Fibroblast of lung (primary cell): ENCODE results near the gene ADORA1. TPM values are rescaled to one million over a fixed set of nuclear protein-coding genes. Genes with fewer than 3 reads are reported as not detected.

Source experiments
- DNase-seq, 2 donors: peaks; one replicate each; pipeline versions ENCODE4 v3.0.0 to v3.0.0-alpha.2; 2010; ENCODE audit warnings: low read depth in 2 of 2
- H2AFZ ChIP-seq: 2 replicates; pipeline ENCODE4 v1.5.1; 2012; ENCODE audit warnings: low read length, control low read depth, inconsistent platforms
- H3K27ac ChIP-seq: 2 replicates; pipeline ENCODE4 v1.5.1; 2011; ENCODE audit warnings: low read length, control low read depth; ENCODE audit not compliant: insufficient read depth
- H3K27me3 ChIP-seq: 2 replicates; pipeline ENCODE4 v1.5.1; 2011; ENCODE audit warnings: mild to moderate bottlenecking, low read length; ENCODE audit not compliant: control insufficient read depth, insufficient read depth
- H3K36me3 ChIP-seq: 2 replicates; pipeline ENCODE4 v1.5.1; 2011; ENCODE audit warnings: low read length; ENCODE audit not compliant: control insufficient read depth, insufficient read depth
- H3K4me1 ChIP-seq: 2 replicates; pipeline ENCODE4 v1.5.1; 2011; ENCODE audit warnings: low read length; ENCODE audit not compliant: control insufficient read depth, insufficient read depth; ENCODE audit errors: extremely low read depth
- H3K4me2 ChIP-seq: 2 replicates; pipeline ENCODE4 v1.5.1; 2011; ENCODE audit warnings: low read length, control low read depth; ENCODE audit not compliant: insufficient read depth; ENCODE audit errors: extremely low read depth
- H3K4me3 ChIP-seq, 4 experiments: fragments of 200-600 bp in 1 of 4; sonication (generic) in 1 of 4; replicated peaks in 1 of 4; 2 replicates each; pipeline ENCODE4 v1.5.1; 2011 to 2016; ENCODE audit warnings: low read length in 4 of 4, low read depth in 3 of 4, mild to moderate bottlenecking in 3 of 4, control low read depth in 2 of 4, inconsistent platforms in 1 of 4, mixed read lengths in 1 of 4; ENCODE audit not compliant: insufficient read depth in 1 of 4; ENCODE audit errors: control extremely low read depth in 1 of 4
- H3K79me2 ChIP-seq: 2 replicates; pipeline ENCODE4 v1.5.1; 2012; ENCODE audit warnings: mild to moderate bottlenecking, low read length, inconsistent platforms; ENCODE audit not compliant: control insufficient read depth, insufficient read depth
- H3K9ac ChIP-seq: 2 replicates; pipeline ENCODE4 v1.5.1; 2011; ENCODE audit warnings: mild to moderate bottlenecking, low read length, control low read depth; ENCODE audit not compliant: insufficient read depth
- H3K9me3 ChIP-seq: 2 replicates; pipeline ENCODE4 v1.5.1; 2012; ENCODE audit warnings: low read depth, low read length; ENCODE audit not compliant: control insufficient read depth, insufficient read depth
- H4K20me1 ChIP-seq: 2 replicates; pipeline ENCODE4 v1.5.1; 2011; ENCODE audit warnings: low read length; ENCODE audit not compliant: control insufficient read depth, insufficient read depth; ENCODE audit errors: extremely low read depth
- CTCF ChIP-seq, 2 donors: IDR thresholded peaks in 1 of 2; conservative IDR thresholded peaks in 1 of 2; 1 replicate in 1 of 2; 2 replicates in 1 of 2; pipeline ENCODE4 v1.5.1; 2011 to 2012; ENCODE audit warnings: low read length in 2 of 2, control low read depth in 1 of 2, inconsistent platforms in 1 of 2, low read depth in 1 of 2, mild to moderate bottlenecking in 1 of 2
- EZH2 ChIP-seq: IDR thresholded peaks from 2 replicates; pipeline ENCODE4 v1.5.1; 2012; ENCODE audit warnings: low read length, control low read depth, mild to moderate bottlenecking; ENCODE audit errors: missing control alignments
- polyA plus RNA-seq, 2 donors: library from polyadenylated mRNA; depleted of rRNA in 1 of 2; stranded (reverse) in 1 of 2; unstranded in 1 of 2; fragments of >200 nt; gene quantifications; 2 replicates each; pipeline ENCODE4 v1.2.1, GENCODE V29; 2011 to 2012; ENCODE audit warnings: missing spikeins in 1 of 2
- total RNA-seq: library from RNA; depleted of rRNA; stranded (reverse); fragments of >200 nt; gene quantifications from 2 replicates; pipeline ENCODE4 v1.2.1, GENCODE V29; 2014

The ADORA1 gene
- total and polyA plus RNA-seq, 2 donors (not counting 1 experiment from before 2014, with no cell fraction given): 1.5 to 6.1 TPM

- H3K9ac ChIP-seq: no peak overlapping the region
- peaks cover 12% of the 10 kb centered on the region for H3K27me3 ChIP-seq
- no peak for DNase-seq
- no peaks in the 10 kb centered on the region for H3K9me3 ChIP-seq
- H3K4me1 ChIP-seq: no peaks in the 10 kb centered on the region
- H3K4me2 ChIP-seq: no peak overlapping the region
- no peaks in the 10 kb centered on the region for H4K20me1 ChIP-seq
- H2AFZ ChIP-seq: no peak overlapping the region
- H3K36me3 ChIP-seq: no peaks in the 10 kb centered on the region
- H3K27ac ChIP-seq: no peak overlapping the region
- H3K79me2 ChIP-seq: no peaks in the 10 kb centered on the region
- H3K4me3 ChIP-seq: no peak overlapping the region
- TF ChIP-seq CTCF (conservative IDR thresholded peaks at IDR 0.05 in 1 of 2, IDR thresholded peaks at IDR 0.05 in 1 of 2; ENCODE audit: low read depth in 1 of 2, low read length in 2 of 2) (no peak), EZH2 (no peak)
Observed at GRCh38 chr1:203161703-203162102, 34.2 kb downstream of the ADORA1 start.

GRCh38 chr1:203162403-203162802 is 34.9 kb downstream of the ADORA1 start:
- Histone ChIP-seq H3K79me2 (no peaks in the 10 kb centered on the region), H3K9ac (no peak overlapping the region), H3K9me3 (no peaks in the 10 kb centered on the region), H3K27ac (no peak overlapping the region), H3K36me3 (no peaks in the 10 kb centered on the region), H3K4me3 (no peak overlapping the region), H3K4me1 (no peaks in the 10 kb centered on the region), H3K4me2 (no peak overlapping the region), H3K27me3 (peaks cover 10% of the 10 kb centered on the region), H4K20me1 (no peaks in the 10 kb centered on the region), H2AFZ (no peak overlapping the region)
- TF ChIP-seq EZH2 (no peak), CTCF (conservative IDR thresholded peaks at IDR 0.05 in 1 of 2, IDR thresholded peaks at IDR 0.05 in 1 of 2; ENCODE audit: low read depth in 1 of 2, low read length in 2 of 2) (no peak)
- DNase-seq: no peak

- no peak for DNase-seq
- TF ChIP-seq EZH2: no peak
- TF ChIP-seq CTCF (conservative IDR thresholded peaks at IDR 0.05 in 1 of 2, IDR thresholded peaks at IDR 0.05 in 1 of 2; ENCODE audit: low read depth in 1 of 2, low read length in 2 of 2): no peak
Observed at GRCh38 chr1:203163891-203164635, 36.5 kb downstream of the ADORA1 start.

More at GRCh38 chr1:203163891-203164635, 36.5 kb downstream of the ADORA1 start:
- Histone ChIP-seq H3K9ac (no peak overlapping the region), H3K27ac (no peak overlapping the region), H2AFZ (no peak overlapping the region), H3K36me3 (no peaks in the 10 kb centered on the region), H3K79me2 (no peaks in the 10 kb centered on the region), H3K4me3 (no peak overlapping the region), H3K27me3 (peaks cover 10% of the 10 kb centered on the region), H3K4me2 (no peak overlapping the region), H4K20me1 (no peaks in the 10 kb centered on the region), H3K9me3 (no peaks in the 10 kb centered on the region), H3K4me1 (no peaks in the 10 kb centered on the region)
